CD4-positive, alpha-beta T cell treated with Interleukin-17A for 1 hour (primary cell): ENCODE measurements around the gene KPNA6.
"Not testable (repeated sequence)": the region's sequence is repeated elsewhere in the genome, so short reads cannot be mapped to it uniquely, and the experiment has no call there.

Source experiments
- DNase-seq: peaks from one replicate; pipeline ENCODE4 v3.0.0-alpha.2; 2020

KPNA6 gene

GRCh38 chr1:32107742-32108661 lies at the start of gene KPNA6:
KPNA6 (plus strand) TSS chr1:32108056; CDS start chr1:32108131, 75 bp downstream.
- DNase-seq: peak; percentile 96

GRCh38 chr1:32060914-32061313 lies 46.9 kb upstream of the KPNA6 start:
- DNase-seq: no peak

DNA sequence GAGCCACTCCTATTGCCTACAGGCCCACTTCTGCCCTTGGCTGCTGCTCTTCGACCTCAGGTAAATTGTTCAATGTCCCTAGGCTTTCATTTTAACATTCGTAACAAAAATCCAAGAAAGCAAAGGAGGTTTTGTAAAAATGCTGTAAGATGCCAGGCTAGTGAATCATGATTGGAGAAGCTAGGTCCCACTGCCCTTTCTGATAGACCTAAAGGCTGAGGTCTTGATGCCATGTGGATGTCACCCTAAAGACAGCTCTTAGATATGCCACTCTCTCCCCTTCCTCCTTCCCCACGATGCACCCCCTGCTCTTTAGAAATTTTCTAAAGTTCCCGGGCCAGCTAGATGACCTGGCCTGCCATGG lies 45.0 kb upstream of the KPNA6 start:
- DNase-seq: no peak

- peak; percentile 54 for DNase-seq
Measured at GRCh38 chr1:32063261-32063681, 44.6 kb upstream of the KPNA6 start.

DNA sequence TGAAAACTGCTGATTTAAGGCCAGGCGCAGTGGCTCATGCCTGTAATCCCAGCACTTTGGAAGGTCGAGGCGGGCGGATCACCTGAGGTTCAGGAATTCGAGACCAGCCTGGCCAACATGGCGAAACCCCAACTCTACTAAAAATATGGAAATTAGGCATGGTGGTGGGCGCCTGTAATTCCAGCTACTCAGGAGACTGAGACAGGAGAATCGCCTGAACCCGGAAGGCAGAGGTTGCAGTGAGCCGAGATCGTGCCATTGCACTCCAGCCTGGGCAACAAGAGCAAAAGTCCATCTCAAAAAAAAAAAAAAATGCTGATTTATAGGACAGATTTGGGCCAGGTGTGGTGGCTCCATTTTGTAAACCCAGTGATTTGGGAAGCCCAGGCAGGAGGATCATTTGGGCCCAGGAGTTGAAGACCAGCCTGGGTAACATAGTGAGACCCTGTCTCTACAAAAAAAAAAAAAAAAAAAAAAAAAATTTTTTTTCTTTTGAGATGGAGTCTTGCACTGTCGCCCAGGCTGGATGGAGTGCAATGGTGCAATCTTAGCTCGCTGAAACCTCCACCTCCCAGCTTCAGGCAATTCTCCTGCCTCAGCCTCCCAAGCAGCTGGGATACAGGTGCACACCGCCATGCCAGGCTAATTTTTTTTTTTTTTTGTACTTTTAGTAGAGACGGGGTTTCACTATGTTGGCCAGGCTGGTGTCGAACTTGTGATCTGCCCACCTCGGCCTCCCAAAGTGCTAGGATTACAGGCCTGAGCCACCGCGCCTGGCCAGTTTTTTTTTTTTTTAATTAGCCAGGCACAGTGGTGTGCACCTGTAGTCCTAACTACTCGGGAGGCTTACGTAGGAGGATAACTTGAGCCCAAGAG lies 42.0 kb upstream of the KPNA6 start:
- not testable (repeated sequence) for DNase-seq

- DNase-seq: peak; percentile 49
Measured at GRCh38 chr1:32066489-32066873, 41.4 kb upstream of the KPNA6 start.

DNA sequence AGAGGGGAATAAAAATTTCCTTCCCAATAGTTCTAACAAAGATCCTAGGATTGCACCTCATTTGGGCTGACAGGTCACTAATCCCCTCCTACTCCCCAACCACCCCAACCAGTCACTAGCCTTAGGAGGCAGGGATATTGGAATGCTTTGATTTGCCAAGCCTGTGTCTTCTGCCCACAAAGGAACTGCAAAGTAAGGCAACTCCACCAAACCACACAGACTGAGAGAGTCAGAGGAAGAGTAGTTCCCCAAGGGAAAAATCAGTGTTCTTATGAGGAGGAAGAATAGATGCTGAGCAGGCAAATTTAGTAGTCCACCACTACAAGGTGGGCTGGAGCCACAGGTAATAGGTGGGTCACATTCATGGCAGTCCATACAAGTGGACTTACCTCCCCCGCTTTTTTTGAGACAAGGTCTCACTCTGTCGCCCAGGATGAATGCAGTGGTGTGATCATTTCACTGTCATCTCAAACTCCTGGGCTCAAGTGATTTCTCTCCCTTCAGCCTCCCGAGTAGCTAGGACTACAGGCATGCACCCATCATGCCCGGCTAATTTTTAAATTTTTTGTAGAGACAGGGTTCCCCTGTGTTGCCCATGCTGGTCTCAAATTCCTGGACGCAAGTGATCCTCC lies 38.8 kb upstream of the KPNA6 start:
- DNase-seq: no peak

DNA sequence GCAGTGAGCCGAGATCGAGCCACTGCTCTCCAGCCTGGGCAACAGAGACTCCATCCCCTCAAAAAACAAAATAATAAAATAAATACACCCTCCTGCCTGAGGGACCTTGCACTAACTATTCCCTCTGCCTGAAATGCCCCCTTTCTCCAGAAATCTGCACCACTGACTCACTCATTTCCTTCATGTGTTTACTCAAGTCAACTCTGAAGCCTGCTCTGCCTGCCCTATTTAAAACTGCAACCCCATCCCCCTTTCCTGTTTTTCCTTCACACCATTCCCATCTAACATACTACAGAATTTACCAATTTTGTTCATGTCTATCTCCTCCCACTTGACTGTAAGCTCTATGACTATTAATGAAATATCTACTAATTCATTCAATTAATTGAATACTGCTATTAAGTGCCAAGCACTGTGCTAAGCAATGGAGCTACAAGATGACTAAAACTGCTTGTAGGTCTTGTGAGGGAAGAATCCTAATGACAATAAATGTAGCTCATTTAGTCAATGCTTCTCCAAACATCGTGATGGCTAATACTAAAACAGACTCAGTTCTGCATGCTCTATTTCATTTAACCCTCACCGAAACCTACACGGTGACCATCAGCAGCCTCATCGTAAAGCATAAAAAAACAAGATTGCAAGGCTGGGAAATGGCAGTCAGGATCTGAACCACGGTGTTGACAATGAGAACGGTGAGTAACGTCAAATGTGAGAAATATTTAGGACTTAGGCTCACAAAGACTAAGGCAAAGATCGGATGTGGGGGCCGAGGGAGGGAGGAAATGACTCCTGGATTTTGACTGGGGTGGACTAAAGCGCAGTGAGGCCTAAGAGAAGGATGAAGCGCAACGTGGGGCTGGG lies 35.9 kb upstream of the KPNA6 start:
- no peak for DNase-seq

DNA sequence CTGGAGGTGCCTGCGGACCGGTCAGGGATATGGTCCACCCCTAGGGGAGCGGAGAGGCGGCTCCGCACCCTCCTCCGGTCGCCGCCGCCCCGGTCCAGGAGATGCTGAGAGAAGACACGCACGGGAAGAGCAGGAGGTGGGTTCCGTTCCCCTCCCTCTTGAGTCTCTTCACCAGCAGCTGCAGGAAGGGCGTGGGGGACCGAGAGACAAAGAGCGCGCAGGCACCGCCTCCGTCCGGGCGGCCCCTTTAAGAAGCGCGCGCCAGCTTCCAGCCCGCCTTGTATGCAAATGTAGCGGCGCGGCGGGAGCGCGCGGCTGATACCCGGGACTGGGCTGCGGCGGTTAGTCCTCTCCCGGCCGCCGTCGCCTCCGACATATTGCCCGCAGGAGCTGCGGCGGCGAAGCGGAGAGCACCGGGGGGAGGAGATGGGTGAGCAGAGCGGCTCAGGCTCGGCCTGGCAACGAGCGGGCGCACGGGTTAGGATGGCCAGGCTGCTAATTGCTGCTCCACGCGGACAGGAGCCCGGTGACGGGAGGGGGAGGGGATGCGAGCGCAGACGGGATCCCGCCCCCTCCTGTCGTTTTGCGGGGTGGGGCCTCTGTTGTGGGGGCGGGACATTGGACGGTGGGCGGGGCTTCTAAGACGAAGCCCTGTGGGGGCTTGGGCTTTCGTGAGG lies 35.1 kb upstream of the KPNA6 start, which contains the start of gene TMEM39B:
Gene TMEM39B, plus strand, starts transcription at position 318 of the 677 bp plus-strand sequence. Its CDS starts 109 bp downstream, at position 427.
- peak; percentile 94 for DNase-seq

- no peak for DNase-seq
Measured at GRCh38 chr1:32073299-32074229, 34.3 kb upstream of the KPNA6 start.

GRCh38 chr1:32074841-32075240 lies 33.0 kb upstream of the KPNA6 start:
- no peak for DNase-seq

- DNase-seq: no peak
Measured at GRCh38 chr1:32077451-32077850, 30.4 kb upstream of the KPNA6 start.

DNA sequence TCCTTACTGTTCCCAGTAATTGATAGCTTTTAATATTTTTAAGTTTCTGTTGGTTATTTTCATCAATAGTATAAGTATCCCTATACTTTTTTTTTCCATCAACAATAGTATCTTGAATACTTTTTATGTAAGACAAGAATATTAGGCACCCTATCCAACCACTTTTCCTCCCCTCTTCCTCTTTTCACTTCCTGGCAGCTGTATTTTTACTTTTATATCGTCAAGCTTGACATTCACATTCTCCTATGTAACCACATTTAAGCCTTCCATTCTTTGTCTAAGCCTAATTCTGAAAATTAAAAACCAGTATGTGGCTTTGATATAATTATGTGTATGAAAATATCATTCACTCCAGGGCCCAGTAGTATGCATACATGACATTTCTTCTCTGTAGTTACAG lies 25.8 kb upstream of the KPNA6 start:
- no peak for DNase-seq

DNA sequence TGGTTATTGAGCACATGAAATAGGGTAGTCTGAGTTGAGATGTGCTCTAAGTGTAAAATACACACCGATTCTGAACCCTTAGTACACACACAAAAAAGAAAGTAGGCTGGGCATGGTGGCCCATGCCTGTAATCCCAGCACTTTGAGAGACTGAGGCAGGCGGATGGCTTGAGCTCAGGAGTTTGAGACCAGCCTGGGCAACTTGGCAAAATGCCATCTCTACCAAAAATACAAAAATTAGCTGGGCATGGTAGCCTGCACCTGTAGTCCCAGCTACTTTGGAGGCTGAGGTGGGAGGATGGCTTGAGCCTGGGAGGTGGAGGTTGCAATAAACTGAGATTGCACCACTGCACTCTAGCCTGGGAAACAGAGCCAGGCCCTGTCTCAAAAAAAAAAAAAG lies 21.5 kb upstream of the KPNA6 start:
- not testable (repeated sequence) for DNase-seq

DNA sequence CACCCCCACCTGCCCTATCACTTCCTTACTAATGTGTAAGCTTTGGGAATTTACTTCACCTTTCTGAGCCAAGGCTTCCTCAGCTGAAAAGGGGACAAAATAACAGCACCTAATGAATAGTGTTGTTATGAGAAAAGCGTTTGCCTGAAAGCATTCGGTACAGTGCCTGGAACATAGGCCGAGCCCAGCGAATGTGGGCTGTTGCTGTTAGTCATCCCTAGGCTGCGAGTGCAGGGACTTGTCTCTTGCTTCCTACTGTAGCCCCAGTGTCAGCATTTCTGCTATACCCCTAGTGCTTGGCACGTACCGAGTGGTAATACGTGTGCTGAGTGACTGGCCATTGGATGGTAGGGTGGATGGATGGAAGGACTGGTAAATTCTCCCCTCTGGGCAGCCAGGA lies 16.7 kb upstream of the KPNA6 start:
- DNase-seq: no peak

- DNase-seq: no peak
Measured at GRCh38 chr1:32091591-32091990, 16.3 kb upstream of the KPNA6 start.

- DNase-seq: no peak
Measured at GRCh38 chr1:32094746-32095521, 12.9 kb upstream of the KPNA6 start.

GRCh38 chr1:32099426-32099825 lies 8.4 kb upstream of the KPNA6 start:
- no peak for DNase-seq

DNA sequence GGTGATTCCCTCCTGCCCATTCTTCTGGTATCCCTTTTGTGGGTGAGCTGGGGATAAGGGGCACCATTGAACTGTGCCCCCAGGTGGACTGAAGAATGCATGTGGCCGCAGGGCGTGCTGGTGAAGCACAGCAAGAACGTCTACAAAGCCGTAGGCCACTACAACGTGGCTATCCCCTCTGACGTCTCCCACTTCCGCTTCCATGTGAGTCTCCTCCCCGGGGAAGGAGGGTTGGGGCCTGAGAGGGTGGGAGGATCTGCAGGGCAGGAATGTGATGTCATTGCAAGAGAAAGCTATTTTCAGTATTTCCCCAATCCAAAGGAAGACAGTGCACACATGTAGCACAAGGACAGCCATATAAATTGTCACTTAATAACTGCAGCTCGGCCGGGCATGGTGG lies 7.5 kb upstream of the KPNA6 start:
- DNase-seq: no peak
